Fibroblast of skin of right quadriceps (primary cell): ENCODE results near the gene ALMS1.
"Not testable (repeated sequence)": the region's sequence is repeated elsewhere in the genome, so short reads cannot be mapped to it uniquely, and the experiment has no call there.

ENCODE experiments used
- DNase-seq: peaks from one replicate; pipeline ENCODE4 v3.0.0-alpha.2; 2013

ALMS1 gene

GRCh38 chr2:73624036-73624435, 238.4 kb downstream of the ALMS1 start:
- not testable (repeated sequence) for DNase-seq

- DNase-seq: not testable (repeated sequence)
These were observed 239.0 kb downstream of the ALMS1 start for GRCh38 chr2:73624625-73625024.

- DNase-seq: not testable (repeated sequence)
These were observed 240.6 kb downstream of the ALMS1 start for GRCh38 chr2:73626237-73626636.

- DNase-seq: not testable (repeated sequence)
These were observed 242.9 kb downstream of the ALMS1 start for GRCh38 chr2:73628493-73628892.

- not testable (repeated sequence) for DNase-seq
These were observed 245.1 kb downstream of the ALMS1 start for GRCh38 chr2:73630662-73631266.

GRCh38 chr2:73636977-73637376, 251.3 kb downstream of the ALMS1 start:
- not testable (repeated sequence) for DNase-seq

GRCh38 chr2:73638429-73638828, 252.8 kb downstream of the ALMS1 start:
- DNase-seq: no peak

- no peak for DNase-seq
These were observed 254.9 kb downstream of the ALMS1 start for GRCh38 chr2:73640511-73640911.

GRCh38 chr2:73640946-73641766, 255.5 kb downstream of the ALMS1 start:
- DNase-seq: no peak

GRCh38 chr2:73641767-73642062, 256.1 kb downstream of the ALMS1 start:
- no peak for DNase-seq

GRCh38 chr2:73642338-73643018, 256.8 kb downstream of the ALMS1 start, which contains the start of gene NAT8:
TSS of gene NAT8 (minus strand) at chr2:73642422. CDS start at chr2:73641628, 794 bp downstream.
- DNase-seq: no peak

GRCh38 chr2:73647690-73648089, 262.1 kb downstream of the ALMS1 start:
- not testable (repeated sequence) for DNase-seq

GRCh38 chr2:73651591-73652230, 266.1 kb downstream of the ALMS1 start:
- DNase-seq: no peak

GRCh38 chr2:73652348-73652747, 266.7 kb downstream of the ALMS1 start:
- no peak for DNase-seq

GRCh38 chr2:73654175-73654574, 268.5 kb downstream of the ALMS1 start:
- DNase-seq: no peak
